T1000 (cell line): ENCODE data around the gene LIMD2.

Source experiments
- DNase-seq: peaks from one replicate; lab custom pipeline; 2025; ENCODE audit warnings: mixed read lengths; lab: John Stamatoyannopoulos, UW

The LIMD2 gene

GRCh38 chr17:63701456-63701820 is 1.5 kb upstream of the LIMD2 start:
- DNase-seq = no peak

- no peak for DNase-seq
These were observed 867 bp upstream of the LIMD2 start for GRCh38 chr17:63700528-63701455.

- DNase-seq = no peak
These were observed 863 bp downstream of the LIMD2 start for GRCh38 chr17:63698886-63699637.

- DNase-seq = no peak
These were observed 1.5 kb downstream of the LIMD2 start for GRCh38 chr17:63698381-63698885.

GRCh38 chr17:63697341-63698286 is 2.3 kb downstream of the LIMD2 start:
- peak; percentile 26 for DNase-seq

- no peak for DNase-seq
These were observed 3.5 kb downstream of the LIMD2 start for GRCh38 chr17:63696381-63696961.

GRCh38 chr17:63695889-63696288 is 4.0 kb downstream of the LIMD2 start:
- no peak for DNase-seq

GRCh38 chr17:63694950-63695773 is 4.8 kb downstream of the LIMD2 start:
- no peak for DNase-seq

GRCh38 chr17:63694229-63694949 is 5.5 kb downstream of the LIMD2 start:
- no peak for DNase-seq

- no peak for DNase-seq
These were observed 6.4 kb downstream of the LIMD2 start for GRCh38 chr17:63693411-63694113.

GRCh38 chr17:63692195-63692816 is 7.6 kb downstream of the LIMD2 start:
- no peak for DNase-seq

GRCh38 chr17:63689479-63689878 is 10.4 kb downstream of the LIMD2 start:
- no peak for DNase-seq

GRCh38 chr17:63688396-63689020 is 11.4 kb downstream of the LIMD2 start:
- no peak for DNase-seq

- no peak for DNase-seq
These were observed 13.7 kb downstream of the LIMD2 start for GRCh38 chr17:63686138-63686685.

GRCh38 chr17:63685578-63685977 is 14.3 kb downstream of the LIMD2 start:
- no peak for DNase-seq

- DNase-seq = no peak
These were observed 14.9 kb downstream of the LIMD2 start for GRCh38 chr17:63685041-63685440.

- DNase-seq = no peak
These were observed 16.9 kb downstream of the LIMD2 start for GRCh38 chr17:63682981-63683380.

GRCh38 chr17:63682441-63682840 is 17.5 kb downstream of the LIMD2 start:
- no peak for DNase-seq
